Tibial artery (tissue), 4 donors: Measurements from ENCODE around the gene GRID2.

Experiments
- DNase-seq, 2 donors: peaks; one replicate each; pipeline ENCODE4 v3.0.0-alpha.2; 2019
- H3K27ac ChIP-seq, 2 donors: fragments of 200-600 bp; sonication (generic) in 1 of 2; 1 replicate in 1 of 2; 2 replicates in 1 of 2; pipeline ENCODE4 v1.5.1; 2018 to 2019; ENCODE audit warnings: mild to moderate bottlenecking in 1 of 2
- H3K27me3 ChIP-seq, 2 donors: fragments of 200-600 bp; sonication (generic) in 1 of 2; one replicate each; pipeline versions ENCODE4 v1.5.1 to v1.6.0; 2016 to 2019
- H3K36me3 ChIP-seq, 3 donors: fragments of 200-600 bp; sonication (generic) in 2 of 3; one replicate each; pipeline ENCODE4 v1.5.1; 2016 to 2019; ENCODE audit warnings: mild to moderate bottlenecking in 2 of 3
- H3K4me1 ChIP-seq, 4 donors: fragments of 200-600 bp; sonication (generic) in 2 of 4; 1 replicate in 3 of 4; 2 replicates in 1 of 4; pipeline ENCODE4 v1.5.1; 2016 to 2019
- H3K4me3 ChIP-seq, 2 donors: fragments of 200-600 bp; sonication (generic) in 1 of 2; 1 replicate in 1 of 2; 2 replicates in 1 of 2; pipeline ENCODE4 v1.5.1; 2018 to 2019; ENCODE audit warnings: mild to moderate bottlenecking in 2 of 2
- H3K9me3 ChIP-seq, 3 donors: fragments of 200-600 bp; sonication (generic) in 1 of 3; one replicate each; pipeline ENCODE4 v1.5.1; 2016 to 2019
- CTCF ChIP-seq, 2 experiments: fragments of 200-600 bp in 1 of 2; fragments of 450-650 bp in 1 of 2; IDR thresholded peaks; one replicate each; pipeline ENCODE4 v1.5.1; 2017 to 2019; ENCODE audit warnings: antibody characterized with exemption in 2 of 2, mild to moderate bottlenecking in 1 of 2, moderate library complexity in 1 of 2
- intact Hi-C: fragments of 100-400 bp; cut with DNase I; formaldehyde crosslinking; loops from one replicate; pipeline ENCODE4 v1.15.0; 2023; ENCODE audit warnings: low total_unique reads

The GRID2 gene

DNA sequence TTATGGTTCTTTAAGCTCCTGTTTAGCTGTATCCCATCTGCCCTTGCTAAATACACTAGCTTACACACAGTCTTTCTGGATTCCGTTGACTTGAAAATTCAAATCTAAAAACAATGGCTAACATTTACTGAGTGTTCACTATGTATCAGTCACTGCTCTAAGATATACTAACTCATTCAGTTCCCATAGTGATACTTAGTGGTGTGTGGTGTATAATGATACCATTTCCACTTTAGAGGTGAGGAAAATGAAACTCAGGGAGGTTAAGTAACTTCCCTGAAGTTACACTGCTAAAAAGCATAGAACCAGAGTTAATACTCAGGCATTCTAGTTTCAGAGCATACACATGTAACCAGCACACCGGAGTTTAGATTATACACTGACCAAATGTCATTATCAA lies 762.0 kb downstream of the GRID2 start:
- intact Hi-C loops, result no loop called here
- Histone ChIP-seq H3K36me3 (no peaks in the 10 kb centered on the region), H3K4me3 (no peak overlapping the region), H3K4me1 (no peaks in the 10 kb centered on the region), H3K9me3 (no peaks in the 10 kb centered on the region), H3K27me3 (no peaks in the 10 kb centered on the region), H3K27ac (no peak overlapping the region)
- no peak for TF ChIP-seq CTCF (IDR thresholded peaks at IDR 0.05)
- DNase-seq, result no peak

GRCh38 chr4:93066749-93067148 lies 763.0 kb downstream of the GRID2 start:
- intact Hi-C loops, result no loop called here
- no peaks in the 10 kb centered on the region for H3K4me1 ChIP-seq
- TF ChIP-seq CTCF (IDR thresholded peaks at IDR 0.05), result no peak

DNA sequence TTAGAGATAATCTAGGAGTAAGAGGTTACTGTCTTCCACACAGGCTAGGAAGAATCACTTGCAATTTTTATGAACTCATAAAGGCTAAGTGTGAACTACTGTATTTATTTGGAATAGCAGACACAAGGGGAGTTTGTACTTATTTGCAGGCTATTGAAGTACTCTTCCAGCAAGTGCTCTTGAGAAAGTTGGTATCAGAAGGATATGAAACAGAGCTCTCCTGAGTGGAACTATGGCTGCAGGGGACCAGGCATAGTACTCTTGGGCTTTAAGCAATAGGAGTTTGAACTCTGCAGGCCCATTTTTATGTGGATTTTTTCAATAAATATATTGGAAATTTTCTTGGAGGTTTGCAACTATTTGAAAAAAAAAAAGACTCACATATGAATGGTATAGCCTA lies 768.5 kb downstream of the GRID2 start:
- Histone ChIP-seq H3K36me3 (no peaks in the 10 kb centered on the region), H3K4me1 (no peaks in the 10 kb centered on the region), H3K27me3 (no peaks in the 10 kb centered on the region), H3K4me3 (no peak overlapping the region), H3K9me3 (no peaks in the 10 kb centered on the region), H3K27ac (no peak overlapping the region)
- no peak for DNase-seq
- intact Hi-C loops, result no loop called here
- TF ChIP-seq CTCF (IDR thresholded peaks at IDR 0.05), result no peak

More at GRCh38 chr4:93066749-93067148, 763.0 kb downstream of the GRID2 start:
- Histone ChIP-seq H3K36me3 (no peaks in the 10 kb centered on the region), H3K9me3 (no peaks in the 10 kb centered on the region), H3K4me3 (no peak overlapping the region), H3K27ac (no peak overlapping the region), H3K27me3 (no peaks in the 10 kb centered on the region)
- DNase-seq, result no peak

GRCh38 chr4:93080316-93080715 lies 776.5 kb downstream of the GRID2 start:
- H3K27ac ChIP-seq, result no peak overlapping the region
- H3K36me3 ChIP-seq, result no peaks in the 10 kb centered on the region
- no peak for TF ChIP-seq CTCF (IDR thresholded peaks at IDR 0.05)
- H3K9me3 ChIP-seq, result no peaks in the 10 kb centered on the region
- H3K27me3 ChIP-seq, result no peaks in the 10 kb centered on the region
- DNase-seq, result no peak
- no peak overlapping the region for H3K4me3 ChIP-seq
- intact Hi-C loops, result no loop called here
- no peaks in the 10 kb centered on the region for H3K4me1 ChIP-seq

DNA sequence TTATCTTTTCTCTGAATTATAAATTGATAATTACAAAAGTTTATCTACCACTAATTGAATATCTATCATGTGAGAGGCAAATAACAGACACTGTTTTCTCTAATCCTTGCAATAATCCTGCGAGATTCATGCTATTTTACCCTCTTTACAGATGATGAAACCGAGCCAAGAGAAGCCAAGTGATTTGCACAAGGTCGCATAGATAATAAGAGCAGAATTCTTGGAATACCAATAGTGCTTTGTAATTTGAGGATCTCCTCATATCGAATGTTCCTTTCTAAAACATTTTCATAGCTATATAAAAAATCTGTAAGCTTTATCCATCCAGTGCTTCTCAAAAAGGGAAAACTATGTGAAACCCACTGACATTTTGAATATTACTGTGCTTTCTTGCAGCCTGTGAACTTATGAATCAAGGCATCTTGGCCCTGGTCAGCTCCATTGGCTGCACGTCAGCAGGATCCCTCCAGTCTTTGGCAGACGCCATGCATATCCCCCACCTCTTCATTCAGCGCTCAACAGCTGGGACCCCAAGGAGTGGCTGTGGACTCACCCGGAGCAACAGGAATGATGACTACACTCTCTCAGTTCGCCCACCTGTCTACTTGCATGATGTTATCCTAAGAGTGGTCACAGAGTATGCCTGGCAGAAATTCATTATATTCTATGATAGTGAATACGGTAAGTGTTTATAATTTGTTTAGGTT lies 781.0 kb downstream of the GRID2 start:
- Histone ChIP-seq H3K27me3 (no peaks in the 10 kb centered on the region), H3K4me1 (no peaks in the 10 kb centered on the region), H3K4me3 (no peak overlapping the region), H3K36me3 (no peaks in the 10 kb centered on the region), H3K27ac (no peak overlapping the region), H3K9me3 (no peaks in the 10 kb centered on the region)
- intact Hi-C loops, result no loop called here
- no peak for TF ChIP-seq CTCF (IDR thresholded peaks at IDR 0.05)
- DNase-seq, result no peak

- intact Hi-C loops, result no loop called here
Measured at GRCh38 chr4:93086356-93086755, 782.6 kb downstream of the GRID2 start.

More at GRCh38 chr4:93086356-93086755, 782.6 kb downstream of the GRID2 start:
- Histone ChIP-seq H3K4me1 (no peaks in the 10 kb centered on the region), H3K27me3 (no peaks in the 10 kb centered on the region), H3K27ac (no peak overlapping the region), H3K36me3 (no peaks in the 10 kb centered on the region), H3K9me3 (no peaks in the 10 kb centered on the region), H3K4me3 (no peak overlapping the region)
- no peak for DNase-seq
- TF ChIP-seq CTCF (IDR thresholded peaks at IDR 0.05), result no peak
